Hematopoietic multipotent progenitor cell (in vitro differentiated cells): ENCODE results near the gene HRC. TPM values are rescaled to one million over a fixed set of nuclear protein-coding genes. Genes with fewer than 3 reads are reported as not detected.

Experiments
- total RNA-seq: library from RNA; depleted of rRNA; stranded (reverse); fragments of >200 nt; gene quantifications from one replicate; pipeline ENCODE4 v1.2.3, GENCODE V29; 2012

HRC gene
- total RNA-seq, 1 donor = not detected

Other genes with a start within 250 kb of the HRC start
- under 0.01 TPM for gene DHDH, start 221.7 kb downstream of the HRC start, total RNA-seq
- gene BAX, start 200.5 kb downstream of the HRC start, total RNA-seq = 38.0 TPM
- gene FTL, start 190.1 kb downstream of the HRC start, total RNA-seq = 1,014 TPM
- gene GYS1, start 162.1 kb downstream of the HRC start, total RNA-seq = 42.8 TPM
- 318 TPM for gene RUVBL2, start 161.5 kb downstream of the HRC start, total RNA-seq
- not detected for gene LHB, start 138.3 kb downstream of the HRC start, total RNA-seq
- gene CGB3, start 131.1 kb downstream of the HRC start, total RNA-seq = not detected
- not detected for gene CGB2, start 123.5 kb downstream of the HRC start, total RNA-seq
- not detected for gene CGB1, start 118.5 kb downstream of the HRC start, total RNA-seq
- not detected for gene CGB5, start 111.5 kb downstream of the HRC start, total RNA-seq
- not detected for gene CGB8, start 106.3 kb downstream of the HRC start, total RNA-seq
- not detected for gene CGB7, start 97.6 kb downstream of the HRC start, total RNA-seq
- not detected for gene NTF4, start 90.6 kb downstream of the HRC start, total RNA-seq
- not detected for gene KCNA7, start 82.7 kb downstream of the HRC start, total RNA-seq
- gene SNRNP70, start 69.9 kb downstream of the HRC start, total RNA-seq = 243 TPM
- gene LIN7B, start 41.0 kb downstream of the HRC start, total RNA-seq = 2.7 TPM
- 7.0 TPM for gene C19orf73, start 36.3 kb downstream of the HRC start, total RNA-seq
- gene PPFIA3, start 35.9 kb downstream of the HRC start, total RNA-seq = 3.5 TPM
- gene TRPM4, start 2.4 kb upstream of the HRC start, total RNA-seq = 2.2 TPM
- gene SLC6A16, start 169.8 kb upstream of the HRC start, total RNA-seq = 0.54 TPM
- 255 TPM for gene CD37, start 180.0 kb upstream of the HRC start, total RNA-seq
- gene TEAD2, start 207.0 kb upstream of the HRC start, total RNA-seq = 0.27 TPM
- gene DKKL1, start 208.5 kb upstream of the HRC start, total RNA-seq = not detected
- gene KASH5, start 232.9 kb upstream of the HRC start, total RNA-seq = 0.27 TPM